SH-SY5Y (cell line): ENCODE data around the gene FBXO17.

Source experiments
- GATA2 ChIP-seq: IDR thresholded peaks from 2 replicates; pipeline ENCODE4 v1.6.1; 2011; ENCODE audit warnings: mild to moderate bottlenecking, low read depth, low read length
- GATA3 ChIP-seq: IDR thresholded peaks from 2 replicates; pipeline ENCODE4 v1.6.1; 2011; ENCODE audit warnings: low read depth, mild to moderate bottlenecking, low read length, moderate library complexity

DNA sequence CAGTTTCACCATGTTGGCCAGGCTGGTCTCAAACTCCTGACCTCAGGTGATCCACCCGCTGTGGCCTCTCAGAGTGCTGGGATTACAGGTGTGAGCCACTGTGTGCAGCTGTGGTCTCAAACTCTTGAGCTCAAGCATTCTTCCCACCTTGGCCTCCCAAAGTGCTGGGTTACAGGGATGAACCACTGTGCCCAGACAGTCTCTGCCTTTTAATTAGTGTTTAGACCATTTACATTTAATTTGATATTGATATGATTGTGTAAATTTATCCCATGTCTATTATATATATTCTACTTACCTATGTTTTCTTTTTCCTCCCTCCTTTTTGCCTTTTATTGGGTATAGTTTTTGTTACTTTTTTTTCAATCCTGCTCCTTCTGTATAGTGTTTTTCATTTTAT, 73.9 kb downstream of the FBXO17 start:
- TF ChIP-seq GATA3 (no peak), GATA2 (no peak)
